ENCODE measurements around the gene ZDBF2. TPM values are rescaled to one million over a fixed set of nuclear protein-coding genes. Genes with fewer than 3 reads are reported as not detected.
"Not testable (repeated sequence)": the region's sequence is repeated elsewhere in the genome, so short reads cannot be mapped to it uniquely, and the experiment has no call there.

Gene ZDBF2
- total RNA-seq, 1 donor from 2014 or later = 7.4 TPM

DNA sequence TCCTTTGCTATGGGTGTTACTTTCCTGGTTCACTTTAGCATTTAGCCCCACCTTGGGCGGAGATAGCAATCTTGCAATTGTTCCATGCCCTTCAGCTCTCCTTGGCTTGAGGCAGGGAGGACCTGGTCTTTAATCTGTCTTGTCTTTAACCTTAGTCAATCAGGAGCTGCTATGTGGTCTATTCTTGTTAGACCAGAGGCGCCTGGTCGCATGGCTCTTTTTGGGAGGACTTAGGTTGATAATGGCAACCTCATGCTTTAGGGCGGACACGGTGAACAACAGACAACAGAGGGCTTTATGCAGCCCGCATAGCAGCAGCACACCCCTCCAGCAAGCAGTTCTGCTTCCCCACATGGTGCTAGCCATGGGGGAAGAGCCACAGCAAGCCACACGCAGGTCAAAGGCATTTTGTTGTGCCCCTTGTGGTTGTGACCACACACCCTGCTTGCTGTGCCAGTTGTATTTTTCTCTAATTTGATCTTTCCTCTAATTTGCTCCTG is 17.7 kb upstream of the ZDBF2 start:
- H3K4me3 ChIP-seq (ENCODE audit: low read depth, low read length) = no peak overlapping the region
- H3K27me3 ChIP-seq (ENCODE audit: control insufficient read depth, insufficient read depth, low read length) = peaks cover 38% of the 10 kb centered on the region
- FAIRE-seq (no peak), DNase-seq (ENCODE audit: low read depth) (no peak)
- no peak for TF ChIP-seq CTCF (IDR thresholded peaks at IDR 0.05; ENCODE audit: insufficient read depth, low read length, severe bottlenecking)
- H3K36me3 ChIP-seq (ENCODE audit: control insufficient read depth, insufficient read depth, low read length) = no peaks in the 10 kb centered on the region

DNA sequence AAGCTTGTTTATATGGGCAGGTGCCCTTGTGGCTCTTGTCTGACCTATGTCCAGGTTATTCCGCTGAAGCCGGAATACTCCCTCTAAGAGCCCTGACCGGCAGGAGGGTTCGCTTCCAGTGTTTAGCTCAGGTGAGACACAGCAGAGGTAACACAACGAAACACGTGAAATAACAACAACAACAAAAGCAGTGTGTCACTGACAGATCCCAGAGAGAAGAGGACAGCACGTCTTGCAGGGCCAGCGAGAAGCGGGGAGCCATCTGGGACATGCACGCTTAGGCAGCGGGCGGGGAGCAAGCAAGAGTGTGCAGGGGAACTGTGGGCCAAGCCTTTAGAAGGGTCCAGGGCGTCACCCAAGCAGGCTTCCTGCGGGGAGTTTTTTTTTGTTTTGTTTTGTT is 17.1 kb upstream of the ZDBF2 start:
- FAIRE-seq (no peak), DNase-seq (ENCODE audit: low read depth) (no peak)
- H3K4me3 ChIP-seq (ENCODE audit: low read depth, low read length) = no peak overlapping the region
- TF ChIP-seq CTCF (IDR thresholded peaks at IDR 0.05; ENCODE audit: insufficient read depth, low read length, severe bottlenecking) = no peak
- no peaks in the 10 kb centered on the region for H3K36me3 ChIP-seq (ENCODE audit: control insufficient read depth, insufficient read depth, low read length)
- peaks cover 38% of the 10 kb centered on the region for H3K27me3 ChIP-seq (ENCODE audit: control insufficient read depth, insufficient read depth, low read length)

DNA sequence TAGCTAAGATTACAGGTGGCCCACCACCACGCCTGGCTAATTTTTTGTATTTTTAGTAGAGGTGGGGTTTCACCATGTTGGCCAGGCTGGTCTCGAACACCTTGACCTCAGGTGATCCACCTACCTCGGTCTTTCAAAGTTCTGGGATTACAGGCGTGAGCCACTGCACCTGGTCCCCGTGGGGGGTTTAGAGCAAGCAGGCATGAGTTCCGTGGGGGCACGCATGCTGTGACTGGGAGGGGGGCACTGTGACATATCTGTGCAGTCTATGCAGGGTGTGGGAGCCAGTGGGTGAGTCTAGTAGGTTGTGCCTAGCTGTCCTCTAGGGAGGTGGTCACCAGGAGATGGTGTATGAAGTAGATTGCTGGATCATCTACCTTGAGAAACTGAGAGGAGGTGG is 16.6 kb upstream of the ZDBF2 start:
- no peak for TF ChIP-seq CTCF (IDR thresholded peaks at IDR 0.05; ENCODE audit: insufficient read depth, low read length, severe bottlenecking)
- no peak for DNase-seq (ENCODE audit: low read depth)
- no peak for FAIRE-seq
- Histone ChIP-seq H3K36me3 (ENCODE audit: control insufficient read depth, insufficient read depth, low read length) (no peaks in the 10 kb centered on the region), H3K27me3 (ENCODE audit: control insufficient read depth, insufficient read depth, low read length) (peaks cover 42% of the 10 kb centered on the region), H3K4me3 (ENCODE audit: low read depth, low read length) (no peak overlapping the region)

DNA sequence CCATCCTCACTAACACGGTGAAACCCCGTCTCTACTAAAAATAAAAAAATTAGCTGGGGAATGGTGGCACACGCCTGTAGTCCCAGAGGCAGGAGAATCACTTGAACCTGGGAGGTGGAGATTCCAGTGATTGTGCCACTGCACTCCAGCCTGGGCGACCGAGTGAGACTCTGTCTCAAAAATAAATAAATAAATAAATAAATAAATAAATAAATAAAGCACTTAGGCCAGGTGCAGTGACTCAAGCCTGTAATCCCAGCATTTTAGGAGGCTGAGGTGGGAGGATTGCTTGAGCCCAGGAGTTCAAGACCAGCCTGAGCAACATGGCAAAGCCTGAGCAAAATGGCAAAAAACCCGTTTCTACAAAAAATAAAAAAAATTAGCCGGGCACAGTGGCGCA is 15.8 kb upstream of the ZDBF2 start:
- not testable (repeated sequence) for FAIRE-seq; DNase-seq (ENCODE audit: low read depth); H3K36me3 ChIP-seq (ENCODE audit: control insufficient read depth, insufficient read depth, low read length); H3K4me3 ChIP-seq (ENCODE audit: low read depth, low read length)
- peaks cover 42% of the 10 kb centered on the region for H3K27me3 ChIP-seq (ENCODE audit: control insufficient read depth, insufficient read depth, low read length)

DNA sequence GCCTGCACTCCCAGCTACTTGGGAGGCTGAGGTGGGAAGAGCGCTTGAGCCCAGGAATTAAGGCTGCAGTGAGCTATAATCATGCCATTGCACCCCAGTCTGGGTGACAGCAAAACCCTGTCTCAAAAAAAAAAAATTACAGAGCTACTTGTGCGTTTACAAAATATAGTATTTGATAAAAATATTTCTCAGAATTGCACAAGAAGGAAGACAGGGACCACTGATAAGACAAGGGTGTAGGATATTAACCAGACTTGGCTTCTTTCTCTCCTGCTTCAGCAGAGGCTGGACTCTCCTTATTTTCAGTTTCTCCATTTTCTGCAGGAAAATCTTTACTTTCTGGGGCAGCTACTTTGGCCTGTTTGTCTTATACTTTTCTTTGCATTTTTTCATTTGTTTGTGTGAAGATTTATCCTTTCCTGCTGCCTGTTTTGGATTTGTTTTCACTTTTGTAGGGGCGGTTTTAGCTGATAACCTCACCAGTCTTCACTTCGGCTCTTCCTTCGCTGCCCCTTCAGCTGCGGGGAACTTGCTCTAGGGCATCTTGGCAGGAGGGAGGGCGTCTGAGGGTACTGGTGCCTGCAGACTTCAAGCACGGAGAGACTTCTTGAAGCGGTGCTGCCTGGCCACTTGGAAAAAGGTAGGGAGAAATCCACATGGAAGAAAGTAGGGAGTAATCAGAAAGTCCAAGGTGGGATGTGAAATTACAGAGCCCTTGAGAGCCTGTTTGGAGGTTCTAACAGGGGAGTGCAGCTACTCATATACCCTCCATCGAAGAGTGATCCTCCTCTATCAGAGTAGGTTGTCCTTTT is 14.9 kb upstream of the ZDBF2 start:
- no peak for TF ChIP-seq CTCF (IDR thresholded peaks at IDR 0.05; ENCODE audit: insufficient read depth, low read length, severe bottlenecking)
- peaks cover 49% of the 10 kb centered on the region for H3K27me3 ChIP-seq (ENCODE audit: control insufficient read depth, insufficient read depth, low read length)
- no peak overlapping the region for H3K4me3 ChIP-seq (ENCODE audit: low read depth, low read length)
- H3K36me3 ChIP-seq (ENCODE audit: control insufficient read depth, insufficient read depth, low read length) = no peaks in the 10 kb centered on the region
- no peak for DNase-seq (ENCODE audit: low read depth)
- FAIRE-seq = no peak

- no peaks in the 10 kb centered on the region for H3K36me3 ChIP-seq (ENCODE audit: control insufficient read depth, insufficient read depth, low read length)
- peaks cover 50% of the 10 kb centered on the region for H3K27me3 ChIP-seq (ENCODE audit: control insufficient read depth, insufficient read depth, low read length)
- no peak overlapping the region for H3K4me3 ChIP-seq (ENCODE audit: low read depth, low read length)
- peak; percentile 49 for TF ChIP-seq CTCF (IDR thresholded peaks at IDR 0.05; ENCODE audit: insufficient read depth, low read length, severe bottlenecking)
- FAIRE-seq = no peak
- DNase-seq (ENCODE audit: low read depth) = peak; percentile 37
These were observed 14.1 kb upstream of the ZDBF2 start for GRCh38 chr2:206260188-206261012.
